Fibroblast of lung (primary cell): ENCODE results near the gene WDR54. TPM values are rescaled to one million over a fixed set of nuclear protein-coding genes. Genes with fewer than 3 reads are reported as not detected.

ENCODE experiments used
- DNase-seq, 2 donors: peaks; one replicate each; pipeline versions ENCODE4 v3.0.0 to v3.0.0-alpha.2; 2010; ENCODE audit warnings: low read depth in 2 of 2
- H2AFZ ChIP-seq: 2 replicates; pipeline ENCODE4 v1.5.1; 2012; ENCODE audit warnings: low read length, control low read depth, inconsistent platforms
- H3K27ac ChIP-seq: 2 replicates; pipeline ENCODE4 v1.5.1; 2011; ENCODE audit warnings: low read length, control low read depth; ENCODE audit not compliant: insufficient read depth
- H3K27me3 ChIP-seq: 2 replicates; pipeline ENCODE4 v1.5.1; 2011; ENCODE audit warnings: mild to moderate bottlenecking, low read length; ENCODE audit not compliant: control insufficient read depth, insufficient read depth
- H3K36me3 ChIP-seq: 2 replicates; pipeline ENCODE4 v1.5.1; 2011; ENCODE audit warnings: low read length; ENCODE audit not compliant: control insufficient read depth, insufficient read depth
- H3K4me1 ChIP-seq: 2 replicates; pipeline ENCODE4 v1.5.1; 2011; ENCODE audit warnings: low read length; ENCODE audit not compliant: control insufficient read depth, insufficient read depth; ENCODE audit errors: extremely low read depth
- H3K4me2 ChIP-seq: 2 replicates; pipeline ENCODE4 v1.5.1; 2011; ENCODE audit warnings: low read length, control low read depth; ENCODE audit not compliant: insufficient read depth; ENCODE audit errors: extremely low read depth
- H3K4me3 ChIP-seq, 4 experiments: fragments of 200-600 bp in 1 of 4; sonication (generic) in 1 of 4; replicated peaks in 1 of 4; 2 replicates each; pipeline ENCODE4 v1.5.1; 2011 to 2016; ENCODE audit warnings: low read length in 4 of 4, low read depth in 3 of 4, mild to moderate bottlenecking in 3 of 4, control low read depth in 2 of 4, inconsistent platforms in 1 of 4, mixed read lengths in 1 of 4; ENCODE audit not compliant: insufficient read depth in 1 of 4; ENCODE audit errors: control extremely low read depth in 1 of 4
- H3K79me2 ChIP-seq: 2 replicates; pipeline ENCODE4 v1.5.1; 2012; ENCODE audit warnings: mild to moderate bottlenecking, low read length, inconsistent platforms; ENCODE audit not compliant: control insufficient read depth, insufficient read depth
- H3K9ac ChIP-seq: 2 replicates; pipeline ENCODE4 v1.5.1; 2011; ENCODE audit warnings: mild to moderate bottlenecking, low read length, control low read depth; ENCODE audit not compliant: insufficient read depth
- H3K9me3 ChIP-seq: 2 replicates; pipeline ENCODE4 v1.5.1; 2012; ENCODE audit warnings: low read depth, low read length; ENCODE audit not compliant: control insufficient read depth, insufficient read depth
- H4K20me1 ChIP-seq: 2 replicates; pipeline ENCODE4 v1.5.1; 2011; ENCODE audit warnings: low read length; ENCODE audit not compliant: control insufficient read depth, insufficient read depth; ENCODE audit errors: extremely low read depth
- CTCF ChIP-seq, 2 donors: IDR thresholded peaks in 1 of 2; conservative IDR thresholded peaks in 1 of 2; 1 replicate in 1 of 2; 2 replicates in 1 of 2; pipeline ENCODE4 v1.5.1; 2011 to 2012; ENCODE audit warnings: low read length in 2 of 2, control low read depth in 1 of 2, inconsistent platforms in 1 of 2, low read depth in 1 of 2, mild to moderate bottlenecking in 1 of 2
- EZH2 ChIP-seq: IDR thresholded peaks from 2 replicates; pipeline ENCODE4 v1.5.1; 2012; ENCODE audit warnings: low read length, control low read depth, mild to moderate bottlenecking; ENCODE audit errors: missing control alignments
- polyA plus RNA-seq, 2 donors: library from polyadenylated mRNA; depleted of rRNA in 1 of 2; stranded (reverse) in 1 of 2; unstranded in 1 of 2; fragments of >200 nt; gene quantifications; 2 replicates each; pipeline ENCODE4 v1.2.1, GENCODE V29; 2011 to 2012; ENCODE audit warnings: missing spikeins in 1 of 2
- total RNA-seq: library from RNA; depleted of rRNA; stranded (reverse); fragments of >200 nt; gene quantifications from 2 replicates; pipeline ENCODE4 v1.2.1, GENCODE V29; 2014

Gene WDR54
- total and polyA plus RNA-seq, 2 donors (not counting 1 experiment from before 2014, with no cell fraction given), result 24.3 to 27.1 TPM

GRCh38 chr2:74438248-74438647 is 16.7 kb downstream of the WDR54 start:
- DNase-seq, result no peak
- TF ChIP-seq CTCF (conservative IDR thresholded peaks at IDR 0.05 in 1 of 2, IDR thresholded peaks at IDR 0.05 in 1 of 2; ENCODE audit: low read depth in 1 of 2, low read length in 2 of 2) (no peak), EZH2 (no peak)
- H2AFZ ChIP-seq, result no peak overlapping the region
- H3K27ac ChIP-seq, result no peak overlapping the region
- no peak overlapping the region for H3K9ac ChIP-seq
- no peaks in the 10 kb centered on the region for H3K36me3 ChIP-seq
- H4K20me1 ChIP-seq, result no peaks in the 10 kb centered on the region
- no peak overlapping the region for H3K4me2 ChIP-seq
- H3K27me3 ChIP-seq, result no peaks in the 10 kb centered on the region
- no peaks in the 10 kb centered on the region for H3K79me2 ChIP-seq
- H3K4me1 ChIP-seq, result peaks cover 12% of the 10 kb centered on the region
- H3K9me3 ChIP-seq, result no peaks in the 10 kb centered on the region
- H3K4me3 ChIP-seq, result no peak overlapping the region

- Histone ChIP-seq H4K20me1 (no peaks in the 10 kb centered on the region), H3K36me3 (no peaks in the 10 kb centered on the region), H3K27me3 (no peaks in the 10 kb centered on the region), H3K4me2 (peak overlapping the region; percentile 99), H3K27ac (no peak overlapping the region), H3K9me3 (no peaks in the 10 kb centered on the region), H3K79me2 (no peaks in the 10 kb centered on the region), H3K4me3 (peak overlapping the region; percentile 68 to 84 (median 77)), H2AFZ (no peak overlapping the region), H3K4me1 (peaks cover 12% of the 10 kb centered on the region), H3K9ac (peak overlapping the region; percentile 48)
- no peak for TF ChIP-seq EZH2
- no peak for TF ChIP-seq CTCF (conservative IDR thresholded peaks at IDR 0.05 in 1 of 2, IDR thresholded peaks at IDR 0.05 in 1 of 2; ENCODE audit: low read depth in 1 of 2, low read length in 2 of 2)
- DNase-seq, result no peak
Observed at GRCh38 chr2:74439373-74439772, 17.8 kb downstream of the WDR54 start.

DNA sequence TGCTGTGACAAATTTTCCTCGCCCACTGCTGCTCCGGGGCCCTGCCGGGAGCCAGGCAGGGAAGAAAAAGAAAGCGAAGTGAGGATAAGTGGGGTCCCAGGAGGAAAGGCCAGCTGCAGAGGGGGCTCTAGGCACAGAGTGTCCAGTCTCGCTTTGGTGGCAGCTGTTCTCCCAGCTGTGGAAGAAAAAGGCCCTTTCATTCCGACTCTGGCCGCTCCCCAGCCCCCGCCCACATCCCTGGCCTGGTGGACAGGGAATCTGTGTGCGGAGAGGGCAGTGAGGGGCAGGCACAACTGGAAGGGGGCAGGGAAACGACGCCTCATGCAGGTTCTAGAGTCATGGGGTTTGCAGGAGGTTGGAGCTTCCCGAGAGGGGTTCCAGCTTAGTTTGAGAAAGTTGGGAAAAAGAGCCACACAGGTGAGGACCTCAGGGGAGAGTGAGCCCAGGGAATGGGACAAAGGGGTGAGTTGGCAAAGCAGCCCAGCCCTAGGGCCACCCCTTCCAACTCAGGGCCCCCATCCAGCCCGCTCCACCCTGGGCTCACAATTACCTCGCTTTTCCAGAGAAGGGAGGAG is 18.4 kb downstream of the WDR54 start:
- Histone ChIP-seq H3K9ac (peak overlapping the region; percentile 48), H2AFZ (peak overlapping the region; percentile 86), H3K27me3 (no peaks in the 10 kb centered on the region), H3K79me2 (no peaks in the 10 kb centered on the region), H3K9me3 (no peaks in the 10 kb centered on the region), H3K4me2 (peak overlapping the region; percentile 99), H3K36me3 (no peaks in the 10 kb centered on the region), H3K4me1 (peaks cover 12% of the 10 kb centered on the region), H4K20me1 (no peaks in the 10 kb centered on the region), H3K4me3 (peak overlapping the region; percentile 68 to 84 (median 77)), H3K27ac (peak overlapping the region; percentile 71)
- DNase-seq, result peak; percentile 55 to 61
- TF ChIP-seq CTCF (conservative IDR thresholded peaks at IDR 0.05 in 1 of 2, IDR thresholded peaks at IDR 0.05 in 1 of 2; ENCODE audit: low read depth in 1 of 2, low read length in 2 of 2) (no peak), EZH2 (no peak)
